Adrenal gland (tissue), 12 donors: ENCODE measurements around the gene CELSR3. TPM values are rescaled to one million over a fixed set of nuclear protein-coding genes. Genes with fewer than 3 reads are reported as not detected.

Experiments used
- DNase-seq, 7 donors: peaks; one replicate each; pipeline ENCODE4 v3.0.0-alpha.2; 2019 to 2020
- H3K27ac ChIP-seq, 5 donors: fragments of 200-600 bp; sonication (generic) in 4 of 5; 1 replicate in 3 of 5; 2 replicates in 2 of 5; pipeline versions ENCODE4 v1.5.1 to v1.8.0; 2016 to 2020; ENCODE audit warnings: mild to moderate bottlenecking in 1 of 5
- H3K27me3 ChIP-seq: fragments of 200-600 bp; 2 replicates; pipeline ENCODE4 v1.8.0; 2021
- H3K36me3 ChIP-seq, 2 donors: fragments of 200-600 bp; replicated peaks in 1 of 2; 1 replicate in 1 of 2; 2 replicates in 1 of 2; pipeline versions ENCODE4 v1.5.1 to v1.8.0; 2018 to 2022
- H3K4me1 ChIP-seq, 2 donors: fragments of 200-600 bp; replicated peaks in 1 of 2; 1 replicate in 1 of 2; 2 replicates in 1 of 2; pipeline versions ENCODE4 v1.5.1 to v1.8.0; 2018 to 2021
- H3K4me3 ChIP-seq, 4 donors: fragments of 200-600 bp; sonication (generic) in 3 of 4; one replicate each; pipeline ENCODE4 v1.5.1; 2016 to 2018
- H3K9me3 ChIP-seq, 3 donors: fragments of 200-600 bp; sonication (generic) in 1 of 3; replicated peaks in 1 of 3; 1 replicate in 2 of 3; 2 replicates in 1 of 3; pipeline versions ENCODE4 v1.5.1 to v1.8.0; 2016 to 2021
- POLR2A ChIP-seq, 2 donors: fragments of 450-650 bp; IDR thresholded peaks; one replicate each; pipeline ENCODE4 v1.6.1; 2017; ENCODE audit warnings: antibody characterized with exemption in 2 of 2, mild to moderate bottlenecking in 2 of 2, moderate library complexity in 1 of 2
- WGBS, 4 donors: extraction: QIAGEN DNeasy Blood & Tissue Kit in 2 of 4; methylation state at CpG; one replicate each; pipeline versions ENCODE4 v1.1.5 to v1.1.7; 2013 to 2017; 5-methylcytosine and 5-hydroxymethylcytosine counted together
- intact Hi-C, 2 donors: fragments of 100-400 bp; cut with DNase I; formaldehyde crosslinking; loops; one replicate each; pipeline versions ENCODE4 v1.14.1 to v1.15.0; 2022 to 2023
- polyA plus RNA-seq, 3 donors: library from polyadenylated mRNA; stranded (reverse); fragments of 200-250 nt in 2 of 3; fragments of 350-450 nt in 1 of 3; fragmentation: Illumina TruSeq in 1 of 3; extraction: RNeasy Lipid Tissue Mini Kit (QIAGEN cat#74804) in 1 of 3; gene quantifications; one replicate each; pipeline ENCODE4 v1.2.3, GENCODE V29; 2013 to 2014
- total RNA-seq, 9 donors: library from RNA; depleted of rRNA in 4 of 9; stranded (reverse); fragments of >200 nt in 4 of 9; fragments of 120-200 nt in 1 of 9; fragmentation: NEBNext Ultra II Directional in 1 of 9; extraction: Animal tissue kit (Norgen Biotek cat#: 25700) in 1 of 9; gene quantifications; one replicate each; pipeline versions ENCODE4 v1.1.0 to v1.2.4, GENCODE V29; 2013 to 2023
- TF ChIP-seq, protein P1 (sequence below), 6 experiments: fragments of 450-650 bp in 4 of 6; fragments of 200-600 bp in 2 of 6; sonication (generic) in 1 of 6; IDR thresholded peaks; 1 replicate in 5 of 6; 2 replicates in 1 of 6; pipeline versions ENCODE4 v1.5.1 to v1.8.0; 2016 to 2021; ENCODE audit warnings: antibody characterized with exemption in 6 of 6, mild to moderate bottlenecking in 2 of 6, moderate library complexity in 1 of 6
- donor health status: healthy with polysubstance abuse.
- donor health status: Bipolar disorder and iron deficiency.
- donor health status: DM: yes; HTN: yes; CAD: no.
- donor health status: DM: no; HTN: no; CAD: no.
- donor health status: DM: no; HTN: no; CAD: no.
- donor health status: DM: yes; HTN: yes; CAD: no.

CELSR3 gene
- total and polyA plus RNA-seq, 12 donors = 0.78 to 23.5 (median 1.9) TPM

DNA sequence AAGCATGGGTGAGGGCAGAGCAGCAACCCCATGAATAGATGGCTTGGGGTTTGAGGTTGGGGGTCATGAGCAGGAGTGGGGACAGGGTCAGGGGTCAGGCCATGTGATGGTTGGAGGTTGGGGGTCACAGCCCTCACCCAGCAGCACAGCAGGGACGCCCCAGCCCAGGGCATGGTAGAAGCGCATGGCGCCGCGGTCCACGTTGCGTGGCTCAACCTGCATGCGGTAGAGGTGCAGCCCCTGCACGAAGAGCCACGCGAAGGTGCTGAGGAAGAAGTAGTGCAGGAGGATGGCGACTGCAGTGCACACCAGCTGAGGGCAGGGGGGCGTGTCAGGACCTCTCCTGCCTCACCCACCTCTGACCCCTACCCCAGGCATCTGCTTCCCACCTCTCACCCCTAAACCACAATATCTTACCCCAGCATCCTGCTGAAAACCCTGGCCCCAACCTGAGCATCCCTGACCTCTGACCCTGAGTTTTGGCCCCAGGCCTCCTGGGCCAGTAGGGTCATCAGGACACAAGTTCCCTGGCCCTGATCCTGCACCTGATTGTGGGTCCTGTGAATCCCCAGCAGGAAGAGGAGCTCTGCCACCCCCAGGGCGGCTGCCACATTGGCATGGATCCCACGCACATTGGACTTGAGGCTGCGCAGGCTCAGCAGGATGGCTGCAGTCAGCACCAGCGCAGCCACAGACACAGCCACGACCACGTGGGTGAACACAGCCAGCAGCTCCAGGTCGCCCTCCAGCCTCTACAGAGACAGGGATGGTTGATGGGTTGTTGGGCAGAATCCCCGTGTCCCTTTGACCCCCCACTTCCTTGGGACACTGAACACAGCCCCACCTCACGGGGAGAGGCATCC lies 17.6 kb downstream of the CELSR3 start:
- no peaks in the 10 kb centered on the region for H3K9me3 ChIP-seq
- no peaks in the 10 kb centered on the region for H3K36me3 ChIP-seq
- no peak for DNase-seq
- intact Hi-C loops = no loop called here
- 89 to 95% (median 92%) methylated on average over 4 to 22 of the region's 22 CpGs for WGBS, 4 donors
- no peaks in the 10 kb centered on the region for H3K27me3 ChIP-seq
- H3K4me3 ChIP-seq = no peak overlapping the region
- H3K27ac ChIP-seq = no peak overlapping the region
- TF ChIP-seq, protein P1, sequence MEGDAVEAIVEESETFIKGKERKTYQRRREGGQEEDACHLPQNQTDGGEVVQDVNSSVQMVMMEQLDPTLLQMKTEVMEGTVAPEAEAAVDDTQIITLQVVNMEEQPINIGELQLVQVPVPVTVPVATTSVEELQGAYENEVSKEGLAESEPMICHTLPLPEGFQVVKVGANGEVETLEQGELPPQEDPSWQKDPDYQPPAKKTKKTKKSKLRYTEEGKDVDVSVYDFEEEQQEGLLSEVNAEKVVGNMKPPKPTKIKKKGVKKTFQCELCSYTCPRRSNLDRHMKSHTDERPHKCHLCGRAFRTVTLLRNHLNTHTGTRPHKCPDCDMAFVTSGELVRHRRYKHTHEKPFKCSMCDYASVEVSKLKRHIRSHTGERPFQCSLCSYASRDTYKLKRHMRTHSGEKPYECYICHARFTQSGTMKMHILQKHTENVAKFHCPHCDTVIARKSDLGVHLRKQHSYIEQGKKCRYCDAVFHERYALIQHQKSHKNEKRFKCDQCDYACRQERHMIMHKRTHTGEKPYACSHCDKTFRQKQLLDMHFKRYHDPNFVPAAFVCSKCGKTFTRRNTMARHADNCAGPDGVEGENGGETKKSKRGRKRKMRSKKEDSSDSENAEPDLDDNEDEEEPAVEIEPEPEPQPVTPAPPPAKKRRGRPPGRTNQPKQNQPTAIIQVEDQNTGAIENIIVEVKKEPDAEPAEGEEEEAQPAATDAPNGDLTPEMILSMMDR (IDR thresholded peaks at IDR 0.05) = no peak
- no peak for TF ChIP-seq POLR2A (IDR thresholded peaks at IDR 0.05)
- H3K4me1 ChIP-seq = no peaks in the 10 kb centered on the region

DNA sequence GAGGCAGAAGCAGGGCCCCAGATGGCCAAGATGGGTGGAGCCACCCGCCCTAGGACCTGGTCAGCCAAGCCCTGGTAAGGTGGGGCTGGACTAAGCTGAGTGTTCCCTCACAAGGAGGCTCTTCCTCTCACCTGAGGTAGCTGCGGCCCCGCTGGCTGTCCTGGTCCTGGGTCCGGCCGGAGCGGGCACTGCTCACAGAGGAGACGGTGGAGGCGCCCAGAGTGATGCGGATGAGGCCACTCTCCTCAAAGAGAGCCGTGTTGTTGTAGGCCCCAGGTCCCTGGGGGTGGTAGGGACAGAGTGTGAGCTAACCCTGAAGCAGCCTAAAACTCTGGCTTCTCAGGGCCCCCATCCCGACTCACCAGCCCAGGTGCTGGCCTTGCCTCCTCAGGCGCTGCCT lies 20.1 kb downstream of the CELSR3 start:
- H3K27me3 ChIP-seq = no peaks in the 10 kb centered on the region
- DNase-seq = no peak
- H3K27ac ChIP-seq = no peak overlapping the region
- H3K4me3 ChIP-seq = no peak overlapping the region
- H3K36me3 ChIP-seq = no peaks in the 10 kb centered on the region
- H3K4me1 ChIP-seq = no peaks in the 10 kb centered on the region
- H3K9me3 ChIP-seq = no peaks in the 10 kb centered on the region
- WGBS, 4 donors = 91 to 100% (median 94%) methylated on average over 1 to 12 of the region's 12 CpGs
- intact Hi-C loops = no loop called here
- TF ChIP-seq, protein P1 (IDR thresholded peaks at IDR 0.05) = no peak
- no peak for TF ChIP-seq POLR2A (IDR thresholded peaks at IDR 0.05)

DNA sequence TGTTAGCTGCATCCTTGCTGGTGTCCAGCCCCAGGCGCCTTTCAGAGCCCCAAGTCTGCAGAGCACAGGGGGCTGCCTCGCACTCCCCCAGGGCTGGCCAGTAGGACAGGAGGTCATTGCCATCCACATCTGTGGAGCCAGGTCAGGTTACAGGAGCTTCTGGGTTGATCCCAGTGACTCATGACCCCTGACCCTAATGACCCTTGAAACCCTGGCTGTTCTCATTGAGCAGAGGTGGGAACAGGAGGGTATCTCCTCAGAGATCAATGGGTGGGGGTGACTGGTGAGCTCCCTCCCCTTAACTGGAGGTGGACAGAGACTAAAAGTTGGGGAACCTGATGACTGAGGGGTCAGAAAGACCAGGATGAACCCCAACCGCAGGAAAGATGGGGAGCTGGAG lies 21.3 kb downstream of the CELSR3 start:
- WGBS, 4 donors = 89 to 100% (median 94%) methylated on average over 1 to 3 of the region's 3 CpGs
- Histone ChIP-seq H3K27me3 (no peaks in the 10 kb centered on the region), H3K27ac (no peak overlapping the region), H3K9me3 (no peaks in the 10 kb centered on the region), H3K4me1 (peaks cover 1 to 6% of the 10 kb centered on the region in 2 donors), H3K36me3 (no peaks in the 10 kb centered on the region), H3K4me3 (no peak overlapping the region)
- intact Hi-C loops = no loop called here
- no peak for DNase-seq
- no peak for TF ChIP-seq POLR2A (IDR thresholded peaks at IDR 0.05)
- TF ChIP-seq, protein P1 (IDR thresholded peaks at IDR 0.05) = no peak

DNA sequence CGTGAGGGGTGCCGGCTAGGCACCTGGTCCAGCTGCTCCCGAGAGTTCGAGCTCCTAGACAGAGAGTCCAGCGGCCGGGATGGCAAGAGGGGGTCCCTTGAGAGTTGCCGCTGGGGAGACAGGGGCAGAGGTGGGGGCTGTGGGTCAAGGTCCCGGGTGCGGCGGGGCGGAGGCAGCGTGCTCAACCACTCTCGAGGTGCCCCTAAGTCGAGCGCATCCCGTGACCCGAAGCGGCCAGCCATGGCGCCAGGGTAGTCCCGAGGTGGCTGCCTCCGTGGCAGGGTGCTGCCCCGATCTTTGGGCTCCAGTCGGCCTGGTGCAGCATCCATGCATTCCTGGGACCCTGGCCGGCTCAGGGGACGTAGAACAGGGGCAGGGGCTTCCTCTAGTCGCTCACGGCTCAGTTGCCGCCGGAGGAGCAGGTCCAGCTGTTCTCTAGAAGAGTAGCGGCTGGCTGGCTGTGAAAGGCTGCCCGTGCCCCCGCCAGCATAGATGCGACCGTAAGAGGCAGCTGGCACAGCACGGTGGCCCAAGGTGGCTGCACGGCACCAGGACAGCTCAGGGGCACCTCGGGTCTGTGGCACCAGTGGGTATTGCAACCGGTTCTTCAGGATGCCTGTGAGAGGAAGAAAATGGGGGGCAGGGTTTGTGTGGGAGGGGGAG lies 22.6 kb downstream of the CELSR3 start:
- WGBS, 4 donors = 84 to 89% (median 87%) methylated on average over 19 to 38 of the region's 38 CpGs
- no peaks in the 10 kb centered on the region for H3K27me3 ChIP-seq
- H3K36me3 ChIP-seq = no peaks in the 10 kb centered on the region
- no peak for DNase-seq
- H3K4me3 ChIP-seq = no peak overlapping the region
- no peaks in the 10 kb centered on the region for H3K9me3 ChIP-seq
- H3K4me1 ChIP-seq = peaks cover 8 to 14% of the 10 kb centered on the region in 2 donors
- H3K27ac ChIP-seq = no peak overlapping the region
- intact Hi-C loops = no loop called here
- TF ChIP-seq, protein P1 (IDR thresholded peaks at IDR 0.05) = no peak
- no peak for TF ChIP-seq POLR2A (IDR thresholded peaks at IDR 0.05)
